Glomerular endothelial cell (primary cell): ENCODE results near the gene SMAD7. TPM values are rescaled to one million over a fixed set of nuclear protein-coding genes. Genes with fewer than 3 reads are reported as not detected.

Experiments
- DNase-seq: peaks from one replicate; pipeline ENCODE4 v3.0.0-alpha.2; 2011; ENCODE audit warnings: low read depth, low spot score; ENCODE audit errors: extremely low read depth
- total RNA-seq: library from RNA; depleted of rRNA; stranded (reverse); fragments of >200 nt; gene quantifications from 2 replicates; pipeline ENCODE4 v1.2.3, GENCODE V29; 2015

SMAD7 gene
- total RNA-seq, 1 donor from 2014 or later = 14.7 TPM

GRCh38 chr18:48947560-48947959, 3.2 kb downstream of the SMAD7 start:
- no peak for DNase-seq

- no peak for DNase-seq
Measured at GRCh38 chr18:48947092-48947491, 3.7 kb downstream of the SMAD7 start.

GRCh38 chr18:48946329-48946835, 4.4 kb downstream of the SMAD7 start:
- no peak for DNase-seq

- no peak for DNase-seq
Measured at GRCh38 chr18:48945953-48946217, 4.9 kb downstream of the SMAD7 start.

GRCh38 chr18:48944634-48945033, 6.1 kb downstream of the SMAD7 start:
- DNase-seq = no peak

GRCh38 chr18:48943736-48944527, 6.8 kb downstream of the SMAD7 start:
- no peak for DNase-seq

- no peak for DNase-seq
Measured at GRCh38 chr18:48943333-48943732, 7.4 kb downstream of the SMAD7 start.

GRCh38 chr18:48942554-48943261, 8.1 kb downstream of the SMAD7 start:
- no peak for DNase-seq

GRCh38 chr18:48942086-48942485, 8.7 kb downstream of the SMAD7 start:
- no peak for DNase-seq

GRCh38 chr18:48941672-48942071, 9.1 kb downstream of the SMAD7 start:
- DNase-seq = no peak

GRCh38 chr18:48940854-48941611, 9.7 kb downstream of the SMAD7 start:
- DNase-seq = no peak

GRCh38 chr18:48939205-48940097, 11.3 kb downstream of the SMAD7 start:
- no peak for DNase-seq

- DNase-seq = no peak
Measured at GRCh38 chr18:48938827-48939204, 11.9 kb downstream of the SMAD7 start.

- DNase-seq = no peak
Measured at GRCh38 chr18:48937869-48938750, 12.7 kb downstream of the SMAD7 start.

GRCh38 chr18:48935433-48935774, 15.4 kb downstream of the SMAD7 start:
- no peak for DNase-seq

GRCh38 chr18:48934723-48935432, 15.9 kb downstream of the SMAD7 start:
- no peak for DNase-seq

GRCh38 chr18:48934415-48934722, 16.4 kb downstream of the SMAD7 start:
- no peak for DNase-seq

- no peak for DNase-seq
Measured at GRCh38 chr18:48933578-48934414, 17.0 kb downstream of the SMAD7 start.
